Measurements from ENCODE around the gene NDUFB4. TPM values are rescaled to one million over a fixed set of nuclear protein-coding genes. Genes with fewer than 3 reads are reported as not detected.

Gene NDUFB4
- total and polyA plus RNA-seq, 2 donors (not counting 1 experiment from before 2014, with no cell fraction given): 26.9 to 178 TPM

DNA sequence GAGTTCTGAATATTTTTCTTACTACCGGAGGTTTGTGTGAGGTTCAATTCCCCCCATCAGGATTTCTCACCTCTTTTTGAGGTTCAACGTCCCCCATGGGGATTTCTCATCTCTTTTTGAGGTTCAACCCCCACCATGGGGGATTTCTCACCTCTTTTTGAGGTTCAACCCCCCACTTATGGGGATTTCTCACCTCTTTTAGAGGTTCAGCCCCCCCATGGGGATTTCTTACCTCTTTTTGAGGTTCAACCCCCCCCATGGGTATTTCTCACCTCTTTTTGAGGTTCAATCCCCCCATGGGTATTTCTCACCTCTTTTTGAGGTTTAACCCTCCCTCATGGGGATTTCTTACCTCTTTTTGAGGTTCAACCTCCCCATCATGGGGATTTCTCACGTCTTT, 26.3 kb downstream of the NDUFB4 start:
- no peak for DNase-seq (ENCODE audit: low read depth in 2 of 2)
- Histone ChIP-seq H2AFZ (ENCODE audit: low read length) (no peak overlapping the region), H3K4me2 (ENCODE audit: extremely low read depth, insufficient read depth, low read length) (no peak overlapping the region), H3K4me3 (replicated peaks in 1 of 4; ENCODE audit: control extremely low read depth in 1 of 4, insufficient read depth in 1 of 4, low read depth in 3 of 4, low read length in 4 of 4) (no peak overlapping the region), H3K4me1 (ENCODE audit: control insufficient read depth, extremely low read depth, insufficient read depth, low read length) (no peaks in the 10 kb centered on the region), H3K27me3 (ENCODE audit: control insufficient read depth, insufficient read depth, low read length) (no peaks in the 10 kb centered on the region), H3K9me3 (ENCODE audit: control insufficient read depth, insufficient read depth, low read depth, low read length) (no peaks in the 10 kb centered on the region), H3K79me2 (ENCODE audit: control insufficient read depth, insufficient read depth, low read length) (no peaks in the 10 kb centered on the region), H4K20me1 (ENCODE audit: control insufficient read depth, extremely low read depth, insufficient read depth, low read length) (no peaks in the 10 kb centered on the region), H3K36me3 (ENCODE audit: control insufficient read depth, insufficient read depth, low read length) (no peaks in the 10 kb centered on the region), H3K9ac (ENCODE audit: insufficient read depth, low read length) (no peak overlapping the region), H3K27ac (ENCODE audit: insufficient read depth, low read length) (no peak overlapping the region)
- no peak for TF ChIP-seq EZH2 (IDR thresholded peaks at IDR 0.05; ENCODE audit: low read length, missing control alignments)
- TF ChIP-seq, protein P1, sequence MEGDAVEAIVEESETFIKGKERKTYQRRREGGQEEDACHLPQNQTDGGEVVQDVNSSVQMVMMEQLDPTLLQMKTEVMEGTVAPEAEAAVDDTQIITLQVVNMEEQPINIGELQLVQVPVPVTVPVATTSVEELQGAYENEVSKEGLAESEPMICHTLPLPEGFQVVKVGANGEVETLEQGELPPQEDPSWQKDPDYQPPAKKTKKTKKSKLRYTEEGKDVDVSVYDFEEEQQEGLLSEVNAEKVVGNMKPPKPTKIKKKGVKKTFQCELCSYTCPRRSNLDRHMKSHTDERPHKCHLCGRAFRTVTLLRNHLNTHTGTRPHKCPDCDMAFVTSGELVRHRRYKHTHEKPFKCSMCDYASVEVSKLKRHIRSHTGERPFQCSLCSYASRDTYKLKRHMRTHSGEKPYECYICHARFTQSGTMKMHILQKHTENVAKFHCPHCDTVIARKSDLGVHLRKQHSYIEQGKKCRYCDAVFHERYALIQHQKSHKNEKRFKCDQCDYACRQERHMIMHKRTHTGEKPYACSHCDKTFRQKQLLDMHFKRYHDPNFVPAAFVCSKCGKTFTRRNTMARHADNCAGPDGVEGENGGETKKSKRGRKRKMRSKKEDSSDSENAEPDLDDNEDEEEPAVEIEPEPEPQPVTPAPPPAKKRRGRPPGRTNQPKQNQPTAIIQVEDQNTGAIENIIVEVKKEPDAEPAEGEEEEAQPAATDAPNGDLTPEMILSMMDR (conservative IDR thresholded peaks at IDR 0.05 in 1 of 2, IDR thresholded peaks at IDR 0.05 in 1 of 2; ENCODE audit: low read depth in 1 of 2, low read length in 2 of 2): no peak

DNA sequence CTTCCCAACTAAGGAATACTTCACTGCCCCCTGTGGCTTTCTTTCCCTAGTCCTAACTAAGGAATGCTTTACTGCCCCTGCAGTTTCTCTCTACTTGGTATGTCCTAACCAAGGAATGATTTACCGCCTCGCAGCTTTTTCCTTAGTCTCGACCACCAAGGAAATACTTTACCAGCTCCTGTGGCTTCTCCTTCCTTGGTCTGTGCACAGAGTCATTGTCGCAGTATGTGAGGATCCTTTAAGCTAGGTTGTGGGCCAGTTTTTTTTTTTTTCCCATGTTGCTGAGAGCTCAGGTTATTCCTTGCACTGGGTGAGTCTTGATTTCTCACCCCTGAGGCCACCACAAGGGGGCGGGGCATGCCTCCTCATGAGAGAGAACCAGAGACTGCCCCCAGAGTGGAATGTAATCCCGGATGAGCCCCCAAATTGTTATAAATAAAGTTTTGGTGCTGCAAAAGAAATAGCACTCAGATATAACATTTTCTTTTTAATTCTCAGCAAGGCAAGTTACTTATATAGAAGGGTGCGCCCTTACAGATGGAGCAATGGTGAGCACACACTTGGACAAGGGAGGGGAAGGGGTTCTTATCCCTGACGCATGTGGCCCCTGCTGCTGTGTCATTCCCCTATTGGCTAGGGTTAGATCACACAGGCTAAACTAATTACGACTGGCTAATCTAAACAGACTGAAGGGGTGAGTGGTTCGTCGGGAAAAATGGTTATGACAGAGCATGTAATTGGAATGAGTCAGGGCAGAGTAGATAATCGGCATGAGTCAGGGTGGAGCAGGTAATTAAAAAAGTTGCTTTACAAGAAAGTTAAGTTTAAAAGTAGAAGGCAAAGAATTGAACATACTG, 27.0 kb downstream of the NDUFB4 start:
- peak in 1 of 2 donors; percentile 56 for DNase-seq (ENCODE audit: low read depth in 2 of 2)
- Histone ChIP-seq H4K20me1 (ENCODE audit: control insufficient read depth, extremely low read depth, insufficient read depth, low read length) (no peaks in the 10 kb centered on the region), H3K4me1 (ENCODE audit: control insufficient read depth, extremely low read depth, insufficient read depth, low read length) (no peaks in the 10 kb centered on the region), H3K4me3 (replicated peaks in 1 of 4; ENCODE audit: control extremely low read depth in 1 of 4, insufficient read depth in 1 of 4, low read depth in 3 of 4, low read length in 4 of 4) (no peak overlapping the region), H3K9ac (ENCODE audit: insufficient read depth, low read length) (no peak overlapping the region), H3K4me2 (ENCODE audit: extremely low read depth, insufficient read depth, low read length) (no peak overlapping the region), H3K9me3 (ENCODE audit: control insufficient read depth, insufficient read depth, low read depth, low read length) (no peaks in the 10 kb centered on the region), H2AFZ (ENCODE audit: low read length) (no peak overlapping the region), H3K27me3 (ENCODE audit: control insufficient read depth, insufficient read depth, low read length) (no peaks in the 10 kb centered on the region), H3K36me3 (ENCODE audit: control insufficient read depth, insufficient read depth, low read length) (no peaks in the 10 kb centered on the region), H3K27ac (ENCODE audit: insufficient read depth, low read length) (no peak overlapping the region), H3K79me2 (ENCODE audit: control insufficient read depth, insufficient read depth, low read length) (no peaks in the 10 kb centered on the region)
- TF ChIP-seq, protein P1 (conservative IDR thresholded peaks at IDR 0.05 in 1 of 2, IDR thresholded peaks at IDR 0.05 in 1 of 2; ENCODE audit: low read depth in 1 of 2, low read length in 2 of 2): no peak
- TF ChIP-seq EZH2 (IDR thresholded peaks at IDR 0.05; ENCODE audit: low read length, missing control alignments): no peak

DNA sequence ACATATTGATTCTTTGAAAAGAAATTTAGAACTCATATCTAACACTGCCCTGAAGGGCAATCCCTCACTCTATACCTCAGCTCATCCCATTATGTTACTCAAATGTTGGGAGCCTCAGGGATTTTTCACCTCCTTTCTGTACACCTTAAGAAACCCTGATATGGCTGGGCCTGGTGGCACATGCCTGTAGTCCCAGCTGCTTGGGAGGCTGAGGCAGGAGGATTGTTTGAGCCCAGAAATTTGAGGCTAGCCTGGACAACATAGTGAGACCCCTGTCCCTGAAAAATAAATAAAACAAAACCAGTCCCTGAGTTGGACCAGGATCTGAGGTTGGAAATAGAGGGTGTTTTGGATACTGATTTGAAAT, 27.6 kb downstream of the NDUFB4 start:
- H3K4me1 ChIP-seq (ENCODE audit: control insufficient read depth, extremely low read depth, insufficient read depth, low read length): no peaks in the 10 kb centered on the region
- H3K4me3 ChIP-seq (replicated peaks in 1 of 4; ENCODE audit: control extremely low read depth in 1 of 4, insufficient read depth in 1 of 4, low read depth in 3 of 4, low read length in 4 of 4): no peak overlapping the region
- TF ChIP-seq EZH2 (IDR thresholded peaks at IDR 0.05; ENCODE audit: low read length, missing control alignments): no peak
- TF ChIP-seq, protein P1 (conservative IDR thresholded peaks at IDR 0.05 in 1 of 2, IDR thresholded peaks at IDR 0.05 in 1 of 2; ENCODE audit: low read depth in 1 of 2, low read length in 2 of 2): no peak
- H3K36me3 ChIP-seq (ENCODE audit: control insufficient read depth, insufficient read depth, low read length): no peaks in the 10 kb centered on the region
- no peak overlapping the region for H3K27ac ChIP-seq (ENCODE audit: insufficient read depth, low read length)
- H2AFZ ChIP-seq (ENCODE audit: low read length): no peak overlapping the region
- H4K20me1 ChIP-seq (ENCODE audit: control insufficient read depth, extremely low read depth, insufficient read depth, low read length): no peaks in the 10 kb centered on the region
- H3K27me3 ChIP-seq (ENCODE audit: control insufficient read depth, insufficient read depth, low read length): no peaks in the 10 kb centered on the region
- no peaks in the 10 kb centered on the region for H3K79me2 ChIP-seq (ENCODE audit: control insufficient read depth, insufficient read depth, low read length)
- no peak overlapping the region for H3K9ac ChIP-seq (ENCODE audit: insufficient read depth, low read length)
- DNase-seq (ENCODE audit: low read depth in 2 of 2): no peak
- H3K4me2 ChIP-seq (ENCODE audit: extremely low read depth, insufficient read depth, low read length): no peak overlapping the region
- no peaks in the 10 kb centered on the region for H3K9me3 ChIP-seq (ENCODE audit: control insufficient read depth, insufficient read depth, low read depth, low read length)
